Pons (tissue), 1 donor: ENCODE data around the gene HDAC4.
"Not testable (repeated sequence)": the region's sequence is repeated elsewhere in the genome, so short reads cannot be mapped to it uniquely, and the experiment has no call there.

Experiments used
- DNase-seq: peaks from one replicate; pipeline ENCODE4 v3.0.0-alpha.2; 2016; ENCODE audit warnings: low spot score

The HDAC4 gene

GRCh38 chr2:239400596-239401066 lies at the start of gene HDAC4:
Gene HDAC4 (minus strand): TSS chr2:239401020. CDS start chr2:239352699, 48,321 bp downstream.
- DNase-seq, result no peak

- DNase-seq, result not testable (repeated sequence)
These were observed 48.6 kb upstream of the HDAC4 start for GRCh38 chr2:239449468-239449867.

DNA sequence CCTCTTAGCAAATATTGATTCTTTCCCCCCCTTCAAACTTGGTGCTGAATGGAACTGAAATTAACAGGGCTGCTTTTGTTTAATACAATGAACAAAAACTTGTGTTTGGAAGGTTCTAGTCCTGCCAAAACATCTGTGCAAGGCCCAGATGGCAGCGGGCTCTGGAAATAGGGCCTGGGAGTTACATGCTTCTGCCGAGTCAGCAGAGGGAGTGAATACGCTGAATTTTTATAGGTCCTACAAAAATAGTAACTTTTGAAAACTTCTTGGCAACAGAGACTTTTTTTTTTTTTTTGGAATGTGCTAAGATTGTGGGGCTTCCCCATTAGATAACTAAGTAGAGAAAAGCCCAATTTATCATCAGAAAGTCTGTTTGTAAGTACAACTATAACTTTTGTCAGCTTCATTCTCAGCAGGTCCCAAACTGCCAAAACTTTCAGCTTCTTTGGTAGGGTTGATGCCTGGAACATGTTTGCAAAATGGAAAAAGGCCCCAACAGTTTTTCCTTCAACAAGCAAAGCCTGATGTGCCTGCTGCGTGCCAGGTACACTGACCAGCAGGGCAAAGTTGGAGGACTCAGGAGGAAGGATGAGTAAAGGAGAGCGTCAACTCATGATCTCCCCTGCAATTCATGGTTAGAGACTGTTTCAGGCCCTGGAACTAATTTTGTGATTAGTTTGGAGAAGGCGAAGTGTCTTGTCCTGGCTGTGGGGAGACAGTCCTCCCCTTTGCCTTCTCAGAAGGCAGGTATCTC lies 45.1 kb upstream of the HDAC4 start:
- DNase-seq, result peak; percentile 99

- peak; percentile 88 for DNase-seq
These were observed 44.1 kb upstream of the HDAC4 start for GRCh38 chr2:239444626-239445577.

DNA sequence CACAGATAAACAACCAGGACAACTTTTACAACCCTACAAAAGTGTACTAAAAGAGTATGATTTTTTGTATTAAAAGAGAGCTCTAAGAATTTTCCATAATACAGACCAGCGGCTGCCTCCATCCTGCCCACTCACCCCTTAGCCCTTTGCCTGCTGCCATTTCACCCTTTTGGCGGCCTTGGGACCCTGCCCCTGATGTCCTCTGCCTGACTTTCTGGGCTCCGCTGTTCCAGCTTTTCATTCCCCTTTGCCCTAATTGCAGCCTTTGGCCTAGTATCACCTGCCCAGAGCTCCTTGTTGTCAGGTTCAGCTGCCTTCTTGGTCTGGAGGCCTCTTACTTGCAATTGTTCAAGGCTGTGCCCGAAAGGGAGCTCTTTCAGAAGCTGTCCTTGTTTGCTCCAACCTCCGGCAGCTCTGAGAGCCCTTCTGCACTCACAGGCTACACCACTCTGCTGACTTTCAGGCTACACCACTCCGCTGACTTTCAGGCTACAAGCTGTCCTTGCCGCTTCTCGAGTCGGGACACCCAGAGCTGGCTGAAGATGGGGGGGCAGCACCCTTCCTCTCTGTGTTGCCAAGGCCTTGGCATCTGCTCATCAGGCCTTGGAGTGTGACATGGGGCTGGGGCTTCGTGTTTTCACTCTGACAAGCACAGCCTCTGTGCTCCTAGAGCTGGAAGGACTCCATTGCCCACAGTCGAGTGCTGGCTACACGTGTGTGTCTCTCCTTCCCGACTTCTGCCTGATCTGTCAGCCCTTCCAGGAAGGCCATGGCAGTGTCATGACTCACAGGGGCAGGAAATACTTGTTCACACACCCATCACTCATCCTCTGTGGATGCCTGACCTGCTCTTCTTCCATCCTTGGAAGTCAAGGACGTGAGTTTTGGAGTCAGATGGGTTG lies 43.1 kb upstream of the HDAC4 start:
- DNase-seq, result peak; percentile 56

DNA sequence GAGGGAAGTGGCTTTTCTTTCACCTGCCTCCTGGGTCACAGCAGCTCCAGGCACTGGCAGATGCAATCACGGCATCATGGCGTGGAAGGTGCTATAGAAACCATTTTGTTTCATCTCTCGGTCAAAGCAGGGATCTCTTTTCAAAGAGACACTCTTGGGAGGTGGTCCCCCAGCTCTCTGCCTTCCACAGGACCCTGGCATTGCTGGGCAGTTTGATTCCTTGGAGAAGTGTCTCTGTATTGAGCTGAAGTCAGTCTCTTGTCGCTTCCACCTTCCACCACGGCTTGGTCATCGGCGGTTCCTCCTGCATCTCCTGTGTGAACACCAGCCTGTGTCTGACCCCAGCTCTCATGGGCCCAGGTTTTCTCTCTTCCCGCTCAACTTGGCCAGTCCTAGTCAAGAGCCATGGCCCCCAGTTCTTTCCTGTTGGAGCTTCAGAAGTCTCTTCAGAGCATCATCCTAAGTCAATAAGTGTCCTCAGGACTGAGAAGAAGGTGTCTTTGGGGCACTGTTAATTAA lies 42.3 kb upstream of the HDAC4 start:
- DNase-seq, result no peak

- DNase-seq, result no peak
These were observed 41.4 kb upstream of the HDAC4 start for GRCh38 chr2:239442192-239442591.

DNA sequence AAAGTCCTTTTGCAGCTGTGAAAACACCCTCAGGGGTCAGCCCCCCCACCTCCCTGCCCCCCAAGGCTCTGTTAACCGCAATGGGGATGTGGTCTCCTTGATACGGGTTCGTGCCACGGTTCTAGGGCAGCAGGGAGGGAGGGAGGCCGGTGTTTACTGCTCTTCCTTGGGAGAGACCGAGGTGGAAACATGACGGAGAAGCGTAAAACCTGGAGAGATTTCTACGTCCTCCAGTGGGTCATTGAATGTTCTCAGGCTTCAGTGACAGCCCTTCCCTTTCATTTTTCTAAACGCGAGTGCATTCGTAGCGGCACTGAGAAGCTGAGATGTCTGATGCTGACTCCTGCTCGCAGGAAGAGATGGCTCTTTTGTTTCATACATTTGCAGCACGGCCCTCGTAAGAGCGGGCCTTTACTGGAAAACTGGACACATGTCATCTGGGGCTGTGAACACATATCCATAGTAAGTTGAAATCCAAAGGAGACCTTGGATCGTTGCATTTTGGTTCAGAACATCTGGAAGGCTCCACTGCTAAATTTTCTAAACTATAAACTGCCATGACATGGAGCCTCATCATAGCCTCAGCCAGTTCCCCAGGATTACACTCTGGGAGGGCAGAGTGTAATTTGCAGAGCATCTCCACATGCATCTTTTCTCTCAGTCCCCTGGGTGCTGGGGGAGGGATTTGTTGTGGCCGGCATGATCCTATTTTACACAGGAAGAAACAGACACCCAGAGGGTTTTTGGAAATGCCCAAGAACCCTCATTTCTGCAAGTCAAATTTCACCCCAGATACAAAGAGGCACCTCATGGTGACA lies 40.6 kb upstream of the HDAC4 start:
- peak; percentile 47 for DNase-seq

GRCh38 chr2:239440511-239440959 lies 39.7 kb upstream of the HDAC4 start:
- DNase-seq, result peak; percentile 98

GRCh38 chr2:239439754-239440315 lies 39.0 kb upstream of the HDAC4 start:
- DNase-seq, result no peak

DNA sequence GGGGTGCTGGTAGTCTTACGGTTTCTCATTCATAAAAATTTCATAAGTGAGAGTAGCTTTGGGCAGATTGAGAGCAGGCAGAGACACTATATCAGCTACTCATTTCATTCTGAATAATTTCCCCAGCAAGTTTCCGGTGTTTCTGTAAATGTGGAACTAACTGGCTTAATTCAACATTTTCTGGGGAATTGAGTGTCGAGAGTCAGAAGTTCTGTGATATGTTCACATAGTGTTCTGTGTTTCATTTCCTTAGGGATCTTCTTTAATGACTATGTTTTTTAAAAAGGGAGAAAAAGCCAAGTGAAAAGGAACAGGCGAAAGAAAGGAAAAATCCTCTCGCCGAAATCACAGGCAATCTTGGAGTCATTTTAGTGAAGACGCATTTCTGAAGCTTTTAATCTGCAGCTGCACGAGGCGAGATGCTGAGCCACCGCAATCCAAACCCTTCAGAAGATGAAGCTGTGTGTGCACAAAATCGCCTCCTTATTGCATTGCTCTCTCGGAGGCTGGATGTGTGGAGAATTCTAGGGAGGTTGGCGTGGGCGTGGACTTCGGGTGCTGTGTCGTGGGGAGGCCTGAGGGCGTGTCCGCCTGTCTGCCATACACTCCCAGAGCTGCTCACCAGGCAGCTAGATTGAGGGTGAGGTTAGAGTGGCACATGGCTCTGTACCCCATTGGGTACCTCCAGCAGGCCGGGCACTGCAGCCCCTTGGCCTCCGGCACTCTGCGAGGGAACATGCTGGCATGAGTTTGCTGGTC lies 38.4 kb upstream of the HDAC4 start:
- peak; percentile 82 for DNase-seq

DNA sequence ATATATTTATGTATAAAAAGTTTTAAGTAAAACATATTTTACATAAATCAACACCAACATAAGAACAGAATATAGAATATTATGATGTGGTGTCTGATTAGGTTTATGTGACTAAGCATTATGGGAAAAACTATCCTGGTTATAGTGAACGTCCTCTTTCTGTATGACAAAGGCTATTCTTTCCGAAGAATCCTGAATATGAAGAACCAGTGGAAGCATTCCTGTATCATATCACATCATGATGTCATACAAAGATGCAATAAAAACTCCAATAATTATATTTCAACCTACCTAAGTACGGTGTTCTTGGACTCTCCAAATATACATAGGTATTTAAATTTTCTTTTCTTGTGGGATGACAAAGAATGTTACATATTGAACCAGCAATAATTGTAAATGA lies 37.5 kb upstream of the HDAC4 start:
- no peak for DNase-seq

DNA sequence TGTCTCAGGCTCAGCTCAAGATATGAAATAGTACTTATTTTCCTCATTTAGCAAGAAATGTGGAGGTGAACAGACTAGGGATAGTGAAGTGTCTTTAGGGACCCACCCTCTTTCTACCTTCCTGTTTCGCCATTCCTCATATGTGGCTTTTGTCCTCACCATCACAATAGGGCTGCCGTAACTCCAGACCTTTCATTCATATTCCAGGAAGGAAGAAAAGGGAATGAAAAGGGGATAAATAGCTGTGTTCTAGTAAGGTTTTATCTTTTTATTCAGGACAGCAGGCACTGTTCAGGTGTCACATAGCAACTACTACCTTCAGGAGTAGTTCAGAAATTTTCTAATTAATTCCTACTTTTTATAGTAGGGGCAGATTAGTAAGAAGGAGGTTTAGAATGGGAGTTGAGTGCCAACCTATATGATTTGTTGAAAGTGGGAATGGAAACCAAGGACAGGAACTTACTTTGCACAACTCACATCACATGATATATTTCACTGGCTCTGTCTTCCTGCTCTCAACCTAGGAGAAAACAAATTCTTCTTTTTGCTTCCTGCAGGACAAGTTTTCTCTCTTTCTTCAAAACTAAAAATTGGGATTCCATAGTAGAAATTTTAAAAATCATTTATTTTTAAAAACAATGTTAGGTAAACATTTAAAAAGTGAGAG lies 36.0 kb upstream of the HDAC4 start:
- DNase-seq, result peak; percentile 72

DNA sequence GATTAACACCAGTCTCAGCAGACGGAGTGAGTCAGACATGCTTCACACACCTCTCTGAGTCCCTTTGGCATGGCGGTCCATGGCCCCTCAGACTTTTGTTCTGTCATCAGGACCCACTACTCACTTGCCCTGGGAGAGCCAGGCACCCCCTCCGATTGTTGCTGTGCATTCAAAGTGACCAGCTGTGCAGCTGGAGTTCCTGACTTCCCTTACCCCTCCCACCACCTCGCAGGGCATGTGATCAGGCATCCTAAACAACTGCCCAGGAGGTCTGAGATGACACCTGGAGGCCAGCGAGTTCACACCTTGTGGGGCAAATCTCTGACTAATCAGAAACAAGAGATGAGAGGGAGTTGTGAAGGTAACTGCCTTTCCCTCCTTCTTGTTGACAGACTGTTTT lies 35.3 kb upstream of the HDAC4 start:
- no peak for DNase-seq

DNA sequence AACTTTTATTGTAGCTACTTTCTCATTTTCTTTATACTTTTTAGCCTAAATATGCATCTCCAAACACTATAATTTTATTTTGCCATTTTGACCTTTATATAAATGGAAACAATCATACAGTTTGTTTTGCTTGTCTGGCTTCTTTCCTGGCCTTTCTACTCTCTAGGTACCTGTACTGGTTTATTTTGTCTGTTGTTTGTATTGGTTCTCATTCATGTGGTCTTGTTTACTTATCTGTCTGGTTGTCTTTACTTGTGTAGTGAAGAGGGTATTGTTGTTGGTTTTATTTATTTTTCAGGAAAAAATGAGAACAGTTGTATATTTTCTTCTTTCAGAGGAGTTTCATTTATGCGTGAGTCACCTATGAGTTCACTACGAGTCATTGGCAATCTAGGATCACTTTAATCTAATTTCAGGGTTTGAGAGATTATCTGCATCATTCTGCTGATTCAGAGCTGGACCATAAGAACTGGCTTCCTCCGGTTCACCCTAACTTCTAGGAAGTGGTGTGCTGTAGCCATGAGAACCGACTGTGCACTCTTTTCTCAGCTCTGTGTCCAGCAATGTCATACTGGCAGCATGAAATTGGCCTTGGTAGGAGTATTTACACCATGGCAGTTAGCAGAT lies 33.1 kb upstream of the HDAC4 start:
- no peak for DNase-seq

GRCh38 chr2:239432174-239432573 lies 31.4 kb upstream of the HDAC4 start:
- DNase-seq, result no peak

- DNase-seq, result no peak
These were observed 30.7 kb upstream of the HDAC4 start for GRCh38 chr2:239431536-239431935.
